ENCODE results near the gene TEF.

Gene TEF

GRCh38 chr22:41360126-41360525 lies 21.6 kb upstream of the TEF start:
- no peak for DNase-seq (ENCODE audit: low read depth)

GRCh38 chr22:41361716-41362310 lies 19.9 kb upstream of the TEF start:
- peak; percentile 29 for DNase-seq (ENCODE audit: low read depth)
- no peak for TF ChIP-seq CTCF (IDR thresholded peaks at IDR 0.05; ENCODE audit: low read length, missing control alignments)
- H3K4me3 ChIP-seq (replicated peaks; ENCODE audit: low read depth, low read length): no peak overlapping the region

More at GRCh38 chr22:41360126-41360525, 21.6 kb upstream of the TEF start:
- no peak for TF ChIP-seq CTCF (IDR thresholded peaks at IDR 0.05; ENCODE audit: low read length, missing control alignments)
- no peak overlapping the region for H3K4me3 ChIP-seq (replicated peaks; ENCODE audit: low read depth, low read length)

- H3K4me3 ChIP-seq (replicated peaks; ENCODE audit: low read depth, low read length): no peak overlapping the region
- DNase-seq (ENCODE audit: low read depth): no peak
- no peak for TF ChIP-seq CTCF (IDR thresholded peaks at IDR 0.05; ENCODE audit: low read length, missing control alignments)
These were observed 19.1 kb upstream of the TEF start for GRCh38 chr22:41362615-41363014.

GRCh38 chr22:41364233-41364632 lies 17.5 kb upstream of the TEF start:
- DNase-seq (ENCODE audit: low read depth): no peak
- no peak overlapping the region for H3K4me3 ChIP-seq (replicated peaks; ENCODE audit: low read depth, low read length)
- no peak for TF ChIP-seq CTCF (IDR thresholded peaks at IDR 0.05; ENCODE audit: low read length, missing control alignments)

GRCh38 chr22:41364955-41365354 lies 16.8 kb upstream of the TEF start:
- no peak for DNase-seq (ENCODE audit: low read depth)
- H3K4me3 ChIP-seq (replicated peaks; ENCODE audit: low read depth, low read length): no peak overlapping the region
- no peak for TF ChIP-seq CTCF (IDR thresholded peaks at IDR 0.05; ENCODE audit: low read length, missing control alignments)

- DNase-seq (ENCODE audit: low read depth): no peak
- no peak for TF ChIP-seq CTCF (IDR thresholded peaks at IDR 0.05; ENCODE audit: low read length, missing control alignments)
- no peak overlapping the region for H3K4me3 ChIP-seq (replicated peaks; ENCODE audit: low read depth, low read length)
These were observed 16.3 kb upstream of the TEF start for GRCh38 chr22:41365425-41365824.

GRCh38 chr22:41366323-41367029 lies 15.3 kb upstream of the TEF start:
- TF ChIP-seq CTCF (IDR thresholded peaks at IDR 0.05; ENCODE audit: low read length, missing control alignments): no peak
- no peak for DNase-seq (ENCODE audit: low read depth)
- no peak overlapping the region for H3K4me3 ChIP-seq (replicated peaks; ENCODE audit: low read depth, low read length)
